ENCODE data around the gene NHLRC4.

NHLRC4 gene

DNA sequence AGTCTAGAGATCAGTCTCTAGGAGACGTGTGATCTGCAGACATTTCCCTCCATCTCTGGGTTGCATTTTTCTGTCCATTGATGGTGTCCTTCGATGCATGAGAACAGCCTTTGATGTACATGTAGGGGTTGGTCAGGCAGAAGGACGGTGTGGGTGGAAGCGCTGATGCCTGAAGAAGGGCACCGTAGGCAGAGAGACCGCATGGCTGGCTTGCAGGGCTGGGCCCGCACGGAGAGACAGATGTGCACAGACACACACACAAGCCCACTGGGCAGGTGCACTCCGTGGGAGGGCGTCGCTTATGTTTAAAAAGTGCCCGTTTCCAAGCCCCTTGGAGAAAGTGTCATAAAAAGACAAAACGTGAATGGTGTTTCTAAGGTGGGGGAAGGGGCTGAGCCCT is 48.3 kb downstream of the NHLRC4 start:
- H3K27me3 ChIP-seq (ENCODE audit: insufficient read depth, low read depth): no peaks in the 10 kb centered on the region
- no peak overlapping the region for H3K9ac ChIP-seq
- H2AFZ ChIP-seq (ENCODE audit: low read depth): no peak overlapping the region
- peaks cover 3% of the 10 kb centered on the region; the same call in 1 of the 2 replicates for H3K79me2 ChIP-seq (ENCODE audit: insufficient read depth, low read depth)
- TF ChIP-seq, protein P1, sequence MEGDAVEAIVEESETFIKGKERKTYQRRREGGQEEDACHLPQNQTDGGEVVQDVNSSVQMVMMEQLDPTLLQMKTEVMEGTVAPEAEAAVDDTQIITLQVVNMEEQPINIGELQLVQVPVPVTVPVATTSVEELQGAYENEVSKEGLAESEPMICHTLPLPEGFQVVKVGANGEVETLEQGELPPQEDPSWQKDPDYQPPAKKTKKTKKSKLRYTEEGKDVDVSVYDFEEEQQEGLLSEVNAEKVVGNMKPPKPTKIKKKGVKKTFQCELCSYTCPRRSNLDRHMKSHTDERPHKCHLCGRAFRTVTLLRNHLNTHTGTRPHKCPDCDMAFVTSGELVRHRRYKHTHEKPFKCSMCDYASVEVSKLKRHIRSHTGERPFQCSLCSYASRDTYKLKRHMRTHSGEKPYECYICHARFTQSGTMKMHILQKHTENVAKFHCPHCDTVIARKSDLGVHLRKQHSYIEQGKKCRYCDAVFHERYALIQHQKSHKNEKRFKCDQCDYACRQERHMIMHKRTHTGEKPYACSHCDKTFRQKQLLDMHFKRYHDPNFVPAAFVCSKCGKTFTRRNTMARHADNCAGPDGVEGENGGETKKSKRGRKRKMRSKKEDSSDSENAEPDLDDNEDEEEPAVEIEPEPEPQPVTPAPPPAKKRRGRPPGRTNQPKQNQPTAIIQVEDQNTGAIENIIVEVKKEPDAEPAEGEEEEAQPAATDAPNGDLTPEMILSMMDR (conservative IDR thresholded peaks at IDR 0.05; ENCODE audit: low read depth, low read length): no peak
- H3K4me2 ChIP-seq: no peak overlapping the region
- H3K4me1 ChIP-seq (ENCODE audit: low read depth, poor library complexity, severe bottlenecking): no peaks in the 10 kb centered on the region
- H3K36me3 ChIP-seq (ENCODE audit: insufficient read depth): no peaks in the 10 kb centered on the region
- no peaks in the 10 kb centered on the region for H4K20me1 ChIP-seq (ENCODE audit: insufficient read depth)
- no peak overlapping the region for H3K27ac ChIP-seq
- no peak overlapping the region for H3K4me3 ChIP-seq (IDR thresholded peaks at IDR 0.05; ENCODE audit: insufficient read depth, low read depth, low read length)

DNA sequence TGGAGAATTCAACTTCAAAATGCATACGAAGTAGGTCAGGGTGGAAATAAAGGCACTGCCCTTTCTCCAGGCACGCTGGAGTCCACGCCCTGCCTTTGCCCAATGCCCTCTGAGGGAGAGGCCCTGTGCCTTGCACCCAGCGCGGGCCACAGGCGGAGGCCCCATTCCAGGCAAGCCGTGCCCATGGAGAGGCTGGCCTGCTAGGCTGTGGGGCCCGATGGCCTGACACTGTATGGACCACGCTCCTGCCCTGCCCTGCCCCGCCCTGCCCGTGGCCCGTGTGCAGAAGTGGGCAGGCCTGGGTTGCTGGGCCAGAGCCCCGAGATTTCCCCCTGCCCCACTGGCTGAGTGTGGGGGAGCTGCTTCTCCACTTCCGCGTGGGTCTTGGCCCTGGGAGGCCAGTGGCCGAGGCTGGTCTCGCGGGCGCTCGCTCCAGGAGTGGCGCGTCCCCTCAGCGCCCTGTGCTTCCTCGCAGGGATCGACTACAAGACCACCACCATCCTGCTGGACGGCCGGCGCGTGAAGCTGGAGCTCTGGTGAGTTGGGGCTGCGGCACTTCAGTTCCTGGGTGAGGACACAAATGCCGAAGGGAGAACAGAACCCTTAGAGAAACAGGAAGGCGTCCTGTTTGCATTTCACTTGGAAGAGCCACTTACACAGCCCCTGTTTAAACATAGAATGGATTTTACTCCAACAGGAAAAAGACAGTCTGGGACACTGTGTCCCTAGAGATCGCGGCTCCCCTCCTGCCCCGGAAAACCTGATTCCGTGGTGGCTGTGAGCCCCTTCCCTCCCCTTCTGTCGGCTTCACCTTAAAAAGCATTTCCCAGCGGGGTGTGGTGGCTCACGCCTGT is 50.2 kb downstream of the NHLRC4 start:
- Histone ChIP-seq H3K36me3 (ENCODE audit: insufficient read depth) (no peaks in the 10 kb centered on the region), H3K79me2 (ENCODE audit: insufficient read depth, low read depth) (peaks cover 3% of the 10 kb centered on the region; the same call in 1 of the 2 replicates), H4K20me1 (ENCODE audit: insufficient read depth) (no peaks in the 10 kb centered on the region), H3K9ac (no peak overlapping the region), H3K4me3 (IDR thresholded peaks at IDR 0.05; ENCODE audit: insufficient read depth, low read depth, low read length) (no peak overlapping the region), H3K27ac (no peak overlapping the region), H3K27me3 (ENCODE audit: insufficient read depth, low read depth) (no peaks in the 10 kb centered on the region), H3K4me2 (no peak overlapping the region), H3K4me1 (ENCODE audit: low read depth, poor library complexity, severe bottlenecking) (no peaks in the 10 kb centered on the region), H2AFZ (ENCODE audit: low read depth) (no peak overlapping the region)
- TF ChIP-seq, protein P1 (conservative IDR thresholded peaks at IDR 0.05; ENCODE audit: low read depth, low read length): no peak

DNA sequence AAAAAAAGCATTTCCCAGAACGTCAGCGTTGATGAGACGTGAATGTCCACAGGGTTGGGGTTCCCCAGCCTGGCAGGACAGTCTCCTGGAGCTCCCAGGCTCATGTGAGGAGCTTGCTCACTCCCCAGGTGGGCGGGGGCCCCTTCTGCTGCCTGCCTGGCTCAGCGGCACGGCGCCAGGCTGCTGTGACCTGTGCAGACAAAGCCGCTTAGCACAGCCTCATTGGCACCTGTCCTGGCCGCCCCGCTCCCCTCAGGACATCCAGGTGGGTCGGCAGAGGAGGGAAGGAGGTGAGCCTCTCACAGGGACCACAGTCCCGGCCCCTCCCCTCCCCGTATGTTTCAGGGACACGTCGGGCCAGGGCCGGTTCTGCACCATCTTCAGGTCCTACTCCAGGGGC is 51.0 kb downstream of the NHLRC4 start:
- Histone ChIP-seq H4K20me1 (ENCODE audit: insufficient read depth) (no peaks in the 10 kb centered on the region), H3K79me2 (ENCODE audit: insufficient read depth, low read depth) (peaks cover 3% of the 10 kb centered on the region; the same call in 1 of the 2 replicates), H3K4me1 (ENCODE audit: low read depth, poor library complexity, severe bottlenecking) (no peaks in the 10 kb centered on the region), H3K9ac (no peak overlapping the region), H3K36me3 (ENCODE audit: insufficient read depth) (no peaks in the 10 kb centered on the region), H2AFZ (ENCODE audit: low read depth) (no peak overlapping the region), H3K4me3 (IDR thresholded peaks at IDR 0.05; ENCODE audit: insufficient read depth, low read depth, low read length) (no peak overlapping the region), H3K27me3 (ENCODE audit: insufficient read depth, low read depth) (no peaks in the 10 kb centered on the region), H3K27ac (no peak overlapping the region), H3K4me2 (no peak overlapping the region)
- TF ChIP-seq, protein P1 (conservative IDR thresholded peaks at IDR 0.05; ENCODE audit: low read depth, low read length): no peak
